NCI-H345 treated with DMSO at 0.1 percent for 48 hours (cell line): ENCODE measurements around the gene RHOBTB3.
"Not testable (repeated sequence)": the region's sequence is repeated elsewhere in the genome, so short reads cannot be mapped to it uniquely, and the experiment has no call there.

Source experiments
- DNase-seq: peaks from one replicate; lab custom pipeline; 2025; ENCODE audit not compliant: unreplicated experiment; lab: John Stamatoyannopoulos, UW

RHOBTB3 gene

DNA sequence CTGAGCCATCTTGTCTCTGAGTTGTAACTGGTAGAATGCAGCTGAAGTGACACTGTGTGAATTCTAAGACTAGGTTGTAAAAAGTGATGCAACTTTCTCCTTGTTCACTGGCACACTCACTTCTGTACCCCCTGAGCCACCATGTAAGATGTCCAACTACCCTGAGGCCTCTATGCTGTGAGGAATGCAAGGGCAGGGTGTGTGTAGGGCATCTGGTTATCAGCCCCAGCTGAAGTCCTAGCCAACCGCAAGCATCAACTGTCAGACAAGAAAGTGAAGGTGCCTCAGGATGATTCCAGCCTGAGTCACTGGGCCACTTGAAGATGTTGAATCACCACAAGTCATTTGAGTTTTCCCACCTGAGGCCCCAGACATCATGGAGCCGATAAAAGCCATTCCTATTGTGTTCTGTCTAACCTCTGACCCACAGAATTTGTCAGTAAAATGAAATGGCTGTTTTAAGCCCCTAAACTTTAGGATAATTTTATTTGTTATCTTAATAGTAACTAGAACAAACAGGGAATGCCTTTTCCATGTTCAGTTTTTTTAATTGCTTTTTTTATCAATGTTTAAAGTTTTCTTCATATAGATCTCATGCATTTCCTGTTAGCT is 18.7 kb upstream of the RHOBTB3 start:
- DNase-seq, result no peak

DNA sequence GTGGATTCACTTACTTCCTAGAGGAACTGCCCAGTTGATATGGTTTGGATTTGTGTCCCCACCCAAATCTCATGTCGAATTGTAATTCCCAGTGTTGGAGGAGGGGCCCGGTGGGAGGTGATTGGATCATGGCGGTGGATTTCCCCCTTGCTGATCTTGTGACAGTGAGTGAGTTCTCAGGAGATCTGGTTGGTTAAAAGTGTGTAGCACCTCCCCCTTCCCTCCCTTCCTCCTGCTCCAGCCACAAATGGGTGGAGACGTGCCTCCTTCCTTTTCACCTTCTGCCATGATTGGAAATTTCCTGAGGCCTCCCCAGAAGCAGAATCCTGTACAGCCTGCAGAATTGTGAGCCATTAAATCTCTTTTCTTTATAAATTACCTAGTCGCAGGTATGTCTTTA is 17.9 kb upstream of the RHOBTB3 start:
- DNase-seq, result not testable (repeated sequence)

GRCh38 chr5:95713960-95714710 is 17.0 kb upstream of the RHOBTB3 start:
- DNase-seq, result no peak

- no peak for DNase-seq
Observed at GRCh38 chr5:95715799-95716461, 15.2 kb upstream of the RHOBTB3 start.

GRCh38 chr5:95717439-95717838 is 13.7 kb upstream of the RHOBTB3 start:
- no peak for DNase-seq

DNA sequence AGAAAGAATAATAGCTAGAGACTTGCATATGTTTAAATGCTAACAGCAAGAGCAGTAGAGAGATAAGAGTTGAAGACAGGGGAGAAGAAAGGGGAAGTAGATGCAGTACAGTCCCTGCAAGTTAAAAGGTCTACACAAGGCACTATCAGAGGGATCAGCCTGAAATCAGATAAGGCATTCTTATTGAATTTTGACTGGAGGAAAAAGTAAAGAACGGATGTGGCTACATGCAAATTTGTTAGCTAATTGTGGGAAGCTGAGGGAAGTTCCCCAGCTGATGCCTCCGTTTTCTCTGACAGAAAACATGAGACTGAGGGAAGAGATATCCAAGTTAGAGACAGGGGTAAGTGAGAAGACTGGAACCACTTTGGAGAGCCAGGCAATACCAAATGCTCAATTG is 12.9 kb upstream of the RHOBTB3 start:
- no peak for DNase-seq

- no peak for DNase-seq
Observed at GRCh38 chr5:95718738-95719137, 12.4 kb upstream of the RHOBTB3 start.

GRCh38 chr5:95720094-95720786 is 10.9 kb upstream of the RHOBTB3 start:
- DNase-seq, result no peak

DNA sequence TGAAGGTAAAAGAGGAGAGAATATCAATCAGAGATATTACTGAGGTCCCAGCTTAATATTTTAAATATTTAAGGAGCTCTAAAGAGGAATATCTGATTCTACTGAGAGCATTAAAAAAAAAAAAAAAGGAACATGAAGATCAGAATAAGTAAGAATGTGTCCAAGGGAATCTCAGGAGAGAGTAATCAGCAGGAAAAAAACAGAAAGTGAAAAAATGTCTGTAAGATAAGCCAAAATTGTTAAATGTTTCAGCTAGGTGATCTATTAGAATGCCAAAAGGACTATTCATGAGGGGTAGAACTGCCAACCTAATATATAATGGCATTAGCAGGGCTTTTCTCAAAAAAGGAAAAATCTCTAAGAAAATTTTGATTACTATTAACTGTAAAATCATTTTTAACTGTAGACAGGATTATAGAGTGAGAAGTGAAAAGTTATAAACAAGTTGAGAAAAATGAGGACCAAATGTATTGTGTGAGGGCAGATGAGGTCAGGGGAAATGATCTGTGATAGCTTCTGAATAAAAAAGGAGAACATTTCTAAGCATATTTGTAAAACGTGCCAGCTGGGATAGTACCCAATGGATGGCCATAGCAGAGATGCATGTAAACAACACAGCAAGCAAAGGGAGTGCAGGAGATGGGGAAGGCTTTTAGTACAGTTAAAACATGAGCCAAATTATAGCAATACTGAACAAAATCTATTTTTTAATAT is 9.4 kb upstream of the RHOBTB3 start:
- no peak for DNase-seq

GRCh38 chr5:95723632-95724369 is 7.3 kb upstream of the RHOBTB3 start:
- no peak for DNase-seq

GRCh38 chr5:95725071-95725820 is 5.9 kb upstream of the RHOBTB3 start:
- DNase-seq, result no peak

DNA sequence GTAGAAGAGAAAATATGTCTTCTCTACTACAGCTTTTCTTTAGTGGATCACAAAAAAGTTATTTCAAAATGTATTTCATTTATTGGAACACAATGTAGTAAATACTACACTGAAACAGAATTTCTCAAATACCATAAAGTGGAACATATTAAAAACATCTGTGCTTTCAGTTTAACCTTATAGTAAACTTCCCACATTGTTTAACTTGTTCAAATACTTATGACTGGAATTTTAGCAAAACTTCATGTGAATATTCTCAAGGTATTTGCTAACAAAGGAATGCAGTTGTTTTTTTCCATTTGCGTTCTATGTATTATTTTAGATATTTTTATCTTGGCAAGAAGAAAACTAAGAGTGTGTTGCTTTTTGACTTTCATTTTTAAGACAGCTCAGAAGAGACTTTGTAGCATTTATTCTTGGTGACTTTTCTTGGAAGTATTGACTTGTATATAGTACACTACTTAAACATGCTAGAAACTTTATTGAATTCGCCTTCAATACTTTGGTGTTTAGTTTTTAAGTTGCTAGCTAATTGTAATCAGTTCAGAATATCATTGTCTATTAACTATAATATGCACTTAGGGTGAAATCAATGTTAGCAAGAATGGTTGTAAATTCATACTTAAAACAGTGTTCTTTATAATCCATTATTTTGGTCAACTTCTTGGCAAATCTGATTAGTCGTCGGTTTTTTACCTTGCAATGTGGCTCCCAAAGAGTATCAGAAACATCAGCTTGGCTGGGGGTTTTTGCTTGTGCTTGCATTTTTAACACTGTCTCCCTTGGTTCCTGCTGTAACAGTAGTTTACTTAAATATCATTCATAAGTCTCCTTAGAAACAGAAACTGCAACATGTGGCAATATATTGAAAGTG is 5.0 kb upstream of the RHOBTB3 start:
- no peak for DNase-seq

- no peak for DNase-seq
Observed at GRCh38 chr5:95726811-95727763, 4.0 kb upstream of the RHOBTB3 start.

DNA sequence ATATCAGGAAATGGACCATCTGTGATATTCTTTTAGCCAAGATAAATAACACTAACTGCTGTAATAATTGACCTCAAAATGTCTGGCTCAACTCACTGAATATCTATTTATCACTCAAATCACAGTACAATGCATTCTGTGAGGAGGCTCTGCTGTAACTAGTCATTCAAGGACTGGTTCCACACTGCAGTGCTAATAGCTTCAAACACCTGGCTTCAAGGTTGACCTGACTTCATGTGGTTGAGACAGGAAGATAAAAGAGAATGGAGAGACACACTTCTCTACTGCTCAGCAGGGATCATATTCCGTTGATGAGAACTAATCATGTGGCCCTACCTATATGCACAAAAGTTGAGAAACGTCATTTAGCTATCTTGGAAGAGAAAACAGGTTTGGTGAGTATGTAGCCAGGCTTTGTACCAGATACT is 3.4 kb upstream of the RHOBTB3 start:
- peak; percentile 76 for DNase-seq

DNA sequence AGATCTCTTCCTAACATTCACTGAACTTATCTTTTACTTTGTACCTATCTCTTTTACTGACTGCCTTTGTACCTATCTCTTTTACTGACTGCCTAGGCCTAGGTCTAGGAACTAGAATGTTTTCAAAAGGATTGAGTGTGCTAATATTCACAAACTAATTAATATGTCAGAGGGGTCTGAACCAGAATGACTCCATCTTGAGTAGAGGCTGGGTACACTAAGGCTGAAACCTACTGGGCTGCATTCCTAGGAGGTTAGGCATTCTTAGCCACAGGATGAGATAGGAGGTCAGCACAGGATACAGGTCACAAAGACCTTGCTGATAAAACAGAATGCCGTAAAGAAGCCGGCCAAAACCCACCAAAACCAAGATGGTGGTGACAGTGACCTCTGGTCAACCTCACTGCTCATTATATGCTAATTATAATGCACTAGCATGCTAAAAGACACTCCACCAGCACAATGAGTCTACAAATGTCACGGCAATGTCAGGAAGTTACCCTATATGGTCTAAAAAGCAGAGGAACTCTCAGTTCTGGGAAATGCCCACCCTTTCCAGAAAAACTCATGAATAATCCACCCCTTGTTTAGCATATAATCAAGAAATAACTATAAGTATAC is 2.5 kb upstream of the RHOBTB3 start:
- DNase-seq, result no peak

DNA sequence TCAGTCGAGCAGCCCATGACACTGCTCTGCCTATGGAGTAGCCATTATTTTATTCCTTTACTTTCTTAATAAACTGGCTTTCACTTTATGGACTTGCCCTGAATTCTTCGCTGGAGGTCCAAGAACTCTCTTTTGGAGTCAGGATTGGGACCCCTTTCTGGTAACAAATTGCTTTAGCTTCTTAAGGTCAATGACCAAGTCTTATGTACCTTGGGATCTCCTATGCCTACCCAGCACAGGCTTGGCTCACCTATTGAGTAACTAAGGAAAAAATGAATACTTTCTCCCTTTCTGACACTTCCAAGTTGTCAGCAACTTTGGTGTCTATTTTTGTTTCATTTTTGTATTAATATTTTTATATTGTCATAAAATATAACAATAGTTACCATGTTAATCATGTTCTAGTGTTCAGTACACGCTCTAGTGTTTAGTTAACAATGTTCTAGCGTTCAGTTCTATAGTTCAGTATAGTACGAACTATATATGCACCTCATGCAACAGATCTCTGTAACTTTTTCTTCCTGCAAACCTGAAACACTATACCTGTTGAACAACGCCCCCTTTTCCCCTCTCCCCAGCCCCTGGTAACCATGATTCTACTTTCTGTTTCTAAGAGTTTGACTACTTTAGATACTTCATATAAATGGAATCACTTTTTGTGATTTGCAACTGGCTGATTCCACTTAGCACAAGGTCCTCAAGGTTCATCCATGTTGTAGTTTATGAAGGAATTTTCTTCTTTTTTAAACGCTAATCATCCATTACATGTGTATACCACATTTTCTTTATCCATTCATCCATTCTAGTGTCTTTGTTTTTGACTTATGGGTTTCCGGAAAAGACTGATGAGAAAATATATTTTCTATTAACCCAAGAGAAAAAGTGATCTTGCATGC is 1.8 kb upstream of the RHOBTB3 start:
- no peak for DNase-seq
